Activated CD4-positive, CD25-positive, alpha-beta regulatory T cell treated with anti-CD3 and anti-CD28 coated beads, Interleukin-2, amount 50 U/mL, for 72 hours (primary cell): ENCODE measurements around the gene CIC.
"Not testable (repeated sequence)": the region's sequence is repeated elsewhere in the genome, so short reads cannot be mapped to it uniquely, and the experiment has no call there.

ENCODE experiments used
- DNase-seq: peaks from one replicate; pipeline ENCODE4 v3.0.0; 2021

CIC gene

GRCh38 chr19:42255766-42256745 lies 13.0 kb upstream of the CIC start:
- no peak for DNase-seq

- DNase-seq = not testable (repeated sequence)
Measured at GRCh38 chr19:42257842-42258241, 11.2 kb upstream of the CIC start.

GRCh38 chr19:42261763-42262162 lies 7.3 kb upstream of the CIC start:
- no peak for DNase-seq

- not testable (repeated sequence) for DNase-seq
Measured at GRCh38 chr19:42266105-42266504, 2.9 kb upstream of the CIC start.

DNA sequence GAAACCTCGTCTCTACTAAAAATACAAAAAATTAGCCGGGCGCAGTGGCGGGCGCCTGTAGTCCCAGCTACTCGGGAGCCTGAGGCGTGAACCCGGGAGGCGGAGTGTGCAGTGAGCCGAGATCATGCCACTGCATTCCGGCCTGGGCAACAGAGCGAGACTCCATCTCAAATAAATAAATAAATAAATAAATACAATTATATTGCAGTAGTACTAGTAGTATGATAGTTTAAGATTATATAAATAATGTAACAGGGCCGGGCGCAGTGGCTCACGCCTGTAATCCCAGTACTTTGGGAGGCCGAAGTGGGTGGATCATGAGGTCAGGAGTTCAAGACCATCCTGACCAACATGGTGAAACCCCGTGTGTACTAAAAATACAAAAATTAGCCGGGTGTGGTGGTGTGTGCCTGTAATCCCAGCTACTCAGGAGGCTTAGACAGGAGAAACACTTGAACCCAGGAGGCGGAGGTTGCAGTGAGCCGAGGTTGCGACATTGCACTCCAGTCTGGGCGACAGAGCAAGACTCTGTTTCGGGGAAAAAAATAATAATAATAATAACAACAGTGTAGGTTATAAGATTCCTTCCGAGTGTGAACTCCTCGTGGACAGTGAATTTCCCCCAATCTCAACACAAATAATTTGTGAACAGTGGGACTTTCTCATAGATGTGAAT lies 2.0 kb upstream of the CIC start:
- not testable (repeated sequence) for DNase-seq

GRCh38 chr19:42267644-42268141 lies 1.4 kb upstream of the CIC start:
- DNase-seq = no peak

DNA sequence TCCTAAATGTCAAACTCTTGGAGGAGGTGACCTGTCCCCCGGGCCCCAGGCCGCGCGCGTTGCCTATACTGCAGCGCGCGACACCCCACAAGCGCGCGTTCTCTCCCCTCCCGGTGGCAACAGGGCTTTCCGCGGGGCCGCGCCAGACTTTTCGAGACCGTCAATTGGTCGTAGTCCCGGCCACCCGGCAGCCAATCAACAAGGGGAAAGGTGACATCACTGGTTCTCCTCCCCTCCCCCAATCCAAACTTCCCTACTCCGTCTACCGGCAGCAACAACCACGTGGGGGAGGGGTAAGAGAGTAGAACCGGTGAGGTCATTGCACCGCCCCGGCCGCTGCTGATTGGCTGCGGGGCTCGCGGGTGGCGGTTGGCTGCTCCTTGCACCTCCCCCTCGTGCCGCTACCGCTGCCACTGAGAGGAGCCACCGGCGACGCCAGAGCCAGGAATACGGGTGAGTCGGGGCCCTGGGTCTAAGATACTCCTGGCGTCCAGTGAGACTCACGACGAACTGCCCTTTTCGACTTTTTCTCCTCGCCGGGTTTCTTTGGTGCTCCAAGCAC lies 829 bp upstream of the CIC start:
- peak; percentile 96 for DNase-seq

- DNase-seq = no peak
Measured at GRCh38 chr19:42269478-42270345, 660 bp downstream of the CIC start.

- DNase-seq = peak; percentile 59
Measured at GRCh38 chr19:42270346-42271044, 1.4 kb downstream of the CIC start.

DNA sequence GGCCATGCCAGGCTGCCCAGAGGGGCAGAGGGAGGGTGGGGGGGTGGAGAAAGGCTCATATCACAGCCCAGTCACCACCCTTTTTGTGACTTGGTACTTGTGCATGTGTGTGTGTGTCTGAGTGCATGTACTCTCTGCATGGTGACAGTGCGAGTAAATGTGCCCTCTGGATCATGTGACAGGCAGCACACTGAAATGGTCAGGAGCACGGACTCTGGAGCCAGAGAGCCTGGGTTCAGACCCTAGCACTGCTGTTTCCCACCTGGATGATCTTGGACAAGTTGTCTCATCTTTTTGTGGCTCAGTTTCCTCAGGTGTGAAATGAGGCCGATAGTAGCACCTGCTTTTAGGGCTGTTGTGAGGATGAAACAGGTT lies 2.0 kb downstream of the CIC start:
- no peak for DNase-seq

- DNase-seq = no peak
Measured at GRCh38 chr19:42271861-42272534, 2.9 kb downstream of the CIC start.

DNA sequence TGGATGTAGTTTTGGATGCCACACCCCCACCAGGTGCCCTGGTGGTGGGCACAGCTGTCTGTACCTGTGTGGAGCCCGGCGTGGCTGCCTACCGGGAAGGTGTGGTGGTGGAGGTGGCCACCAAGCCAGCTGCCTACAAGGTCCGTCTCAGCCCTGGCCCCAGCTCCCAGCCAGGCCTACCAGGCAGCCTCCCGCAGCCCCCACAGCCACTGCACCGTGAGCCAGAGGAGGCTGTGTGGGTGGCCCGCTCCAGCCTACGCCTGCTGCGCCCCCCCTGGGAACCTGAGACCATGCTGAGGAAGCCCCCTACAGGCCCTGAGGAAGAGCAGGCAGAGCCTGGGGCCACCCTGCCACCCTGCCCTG lies 3.5 kb downstream of the CIC start:
- no peak for DNase-seq

- no peak for DNase-seq
Measured at GRCh38 chr19:42272989-42273406, 3.9 kb downstream of the CIC start.

- DNase-seq = no peak
Measured at GRCh38 chr19:42273407-42274064, 4.5 kb downstream of the CIC start.

DNA sequence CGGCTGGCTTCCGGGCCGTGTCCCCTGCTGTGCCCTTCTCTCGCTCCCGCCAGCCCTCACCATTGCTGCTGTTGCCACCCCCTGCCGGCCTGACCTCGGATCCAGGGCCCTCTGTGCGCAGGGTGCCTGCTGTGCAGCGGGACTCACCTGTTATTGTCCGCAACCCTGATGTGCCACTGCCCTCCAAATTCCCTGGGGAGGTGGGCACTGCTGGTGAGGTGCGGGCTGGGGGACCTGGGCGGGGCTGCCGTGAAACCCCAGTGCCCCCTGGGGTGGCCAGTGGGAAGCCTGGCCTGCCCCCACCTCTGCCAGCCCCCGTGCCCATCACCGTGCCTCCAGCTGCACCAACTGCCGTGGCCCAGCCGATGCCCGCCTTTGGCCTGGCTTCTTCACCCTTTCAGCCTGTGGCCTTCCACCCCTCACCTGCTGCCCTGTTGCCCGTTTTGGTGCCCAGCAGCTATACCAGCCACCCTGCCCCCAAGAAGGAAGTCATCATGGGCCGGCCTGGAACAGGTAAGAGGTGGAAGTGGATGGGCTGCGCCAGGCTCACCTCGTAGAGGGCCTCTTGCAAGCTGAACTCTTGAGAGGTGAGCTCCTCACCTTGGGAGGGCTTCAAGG lies 5.1 kb downstream of the CIC start:
- no peak for DNase-seq

GRCh38 chr19:42275103-42275502 lies 6.1 kb downstream of the CIC start:
- DNase-seq = no peak

- no peak for DNase-seq
Measured at GRCh38 chr19:42275517-42275916, 6.5 kb downstream of the CIC start.

GRCh38 chr19:42276284-42276683 lies 7.2 kb downstream of the CIC start:
- DNase-seq = no peak

GRCh38 chr19:42276821-42277220 lies 7.8 kb downstream of the CIC start:
- DNase-seq = no peak

DNA sequence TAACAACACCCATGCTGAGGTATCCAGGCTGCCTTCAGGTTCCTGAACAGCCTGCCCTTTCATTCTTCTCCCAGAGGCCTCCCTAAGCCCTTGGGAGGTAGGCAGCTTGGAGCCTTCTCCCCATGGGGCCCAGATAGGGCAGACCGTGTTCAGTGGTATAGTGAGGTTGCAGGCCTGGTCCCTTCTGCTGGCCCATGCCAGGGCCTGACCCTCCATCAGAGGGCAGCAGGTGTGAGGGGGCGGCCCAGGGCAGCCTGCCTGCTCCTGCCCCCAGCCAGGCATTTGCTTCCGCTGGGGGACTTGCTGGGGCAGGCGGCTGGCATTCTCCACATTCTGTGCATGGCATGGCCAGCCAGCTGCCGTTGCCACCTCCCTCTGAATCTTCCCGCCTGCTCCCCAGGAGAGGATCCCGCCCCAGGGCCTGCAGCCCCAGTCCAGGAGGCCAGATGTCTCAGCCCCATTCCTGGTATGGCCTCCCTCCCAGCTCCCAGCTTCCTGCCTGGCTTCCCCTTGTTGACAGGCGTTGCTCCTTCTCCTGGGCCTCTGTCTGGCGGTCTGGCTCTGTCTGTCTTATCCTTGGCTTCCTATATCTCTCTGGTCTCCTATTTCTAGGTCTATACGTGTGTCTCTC lies 8.9 kb downstream of the CIC start:
- DNase-seq = no peak
